Adrenal gland (tissue), 5 donors: ENCODE data around the gene PIWIL4.

ENCODE experiments used
- CTCF ChIP-seq, 6 experiments: fragments of 450-650 bp in 4 of 6; fragments of 200-600 bp in 2 of 6; sonication (generic) in 1 of 6; IDR thresholded peaks; 1 replicate in 5 of 6; 2 replicates in 1 of 6; pipeline versions ENCODE4 v1.5.1 to v1.8.0; 2016 to 2021; ENCODE audit warnings: antibody characterized with exemption in 6 of 6, mild to moderate bottlenecking in 2 of 6, moderate library complexity in 1 of 6
- POLR2A ChIP-seq, 2 donors: fragments of 450-650 bp; IDR thresholded peaks; one replicate each; pipeline ENCODE4 v1.6.1; 2017; ENCODE audit warnings: antibody characterized with exemption in 2 of 2, mild to moderate bottlenecking in 2 of 2, moderate library complexity in 1 of 2
- donor health status: DM: no; HTN: no; CAD: no.

- TF ChIP-seq CTCF (IDR thresholded peaks at IDR 0.05) = no peak
- TF ChIP-seq POLR2A (IDR thresholded peaks at IDR 0.05) = no peak
Measured at GRCh38 chr11:94638301-94638901, 71.2 kb downstream of the PIWIL4 start.
